RCC 7860 (cell line): ENCODE data around the gene KCNN3.

Source experiments
- DNase-seq: peaks from one replicate; pipeline ENCODE4 v3.0.0-alpha.2; 2015; ENCODE audit warnings: low spot score
- FAIRE-seq: peaks from 2 replicates; lab custom pipeline; 2012; peaks lifted over from hg19 to GRCh38; lab: Jason Lieb, UNC

The KCNN3 gene

DNA sequence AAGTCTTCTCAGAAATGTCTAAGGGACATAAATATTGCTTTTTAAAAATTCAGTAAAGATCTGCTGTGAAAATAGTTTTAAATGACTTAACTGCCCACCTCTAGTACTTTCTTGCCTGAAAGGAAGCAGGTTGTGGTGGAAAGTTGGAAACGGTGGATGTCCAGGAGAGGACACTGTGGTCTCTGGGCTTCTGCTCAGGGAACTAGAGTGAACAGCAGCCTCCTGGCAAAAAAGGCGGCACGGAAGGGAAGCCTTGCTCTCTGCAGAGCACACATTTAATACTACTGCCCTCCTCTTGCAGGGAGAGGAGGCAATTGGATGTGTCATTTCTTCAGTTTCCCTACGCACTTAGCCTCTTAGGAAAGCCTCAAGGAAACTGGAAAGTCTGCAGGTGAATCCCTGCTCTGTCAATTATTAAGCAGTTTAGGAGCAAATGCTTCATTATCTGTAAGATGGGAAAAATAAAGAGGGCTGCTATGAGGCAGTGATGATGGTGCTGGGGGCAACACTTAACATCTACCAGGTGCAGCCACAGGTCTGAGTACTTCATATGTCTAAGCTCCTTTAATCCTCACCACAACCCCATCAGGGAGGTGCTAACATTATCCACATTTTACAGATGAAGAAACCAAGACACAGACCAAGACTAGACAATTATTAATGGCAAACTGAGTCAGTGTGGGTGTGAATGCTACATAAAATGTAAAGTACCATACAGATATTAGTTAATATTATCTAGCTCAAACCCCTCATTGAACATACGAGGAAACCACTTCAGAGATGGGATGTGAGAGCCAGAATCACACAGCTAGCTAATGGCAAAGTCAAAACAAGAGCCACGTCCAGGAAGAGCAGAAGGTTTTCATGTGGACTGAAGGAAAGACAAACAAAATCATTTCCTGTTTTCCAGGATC lies 153.2 kb downstream of the KCNN3 start:
- DNase-seq (no peak), FAIRE-seq (no peak)

DNA sequence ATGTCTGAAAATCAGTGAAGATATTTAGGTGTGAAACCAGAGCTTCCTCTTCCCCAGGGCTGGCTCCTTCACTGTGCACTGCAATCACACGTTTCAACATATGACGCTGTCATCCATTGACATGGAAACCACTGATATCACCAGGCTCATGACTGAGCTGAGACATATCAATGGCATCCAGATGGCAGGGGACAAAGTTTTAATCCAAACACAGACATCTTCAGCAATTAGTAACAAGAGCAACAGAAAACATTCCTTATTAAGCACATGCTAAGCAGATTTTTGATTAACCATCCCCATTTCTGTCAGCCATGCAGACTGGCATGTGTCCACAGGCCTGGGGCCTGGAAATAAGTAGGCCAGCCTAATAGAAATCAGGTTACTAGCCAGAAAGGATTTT lies 154.1 kb downstream of the KCNN3 start:
- no peak for FAIRE-seq
- DNase-seq, result no peak

DNA sequence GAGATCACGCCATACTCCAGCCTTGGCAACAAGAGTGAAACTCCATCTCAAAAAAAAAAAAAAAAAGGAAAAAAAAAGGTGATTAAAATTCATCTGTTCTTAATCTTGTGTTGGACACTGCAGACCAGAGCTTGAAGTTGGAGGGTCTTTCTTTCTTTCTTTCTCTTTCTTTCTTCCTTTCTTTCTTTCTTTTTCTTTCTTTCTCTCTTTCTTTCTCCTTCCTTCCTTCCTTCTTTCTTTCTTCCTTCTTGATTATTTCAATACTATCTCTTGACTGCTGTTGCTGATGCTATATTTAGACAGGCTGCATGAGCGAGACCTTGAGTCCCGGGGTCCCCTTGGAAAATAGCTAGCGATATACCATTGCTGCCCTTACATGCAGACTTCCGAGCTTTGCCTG lies 154.7 kb downstream of the KCNN3 start:
- FAIRE-seq (no peak), DNase-seq (no peak)

DNA sequence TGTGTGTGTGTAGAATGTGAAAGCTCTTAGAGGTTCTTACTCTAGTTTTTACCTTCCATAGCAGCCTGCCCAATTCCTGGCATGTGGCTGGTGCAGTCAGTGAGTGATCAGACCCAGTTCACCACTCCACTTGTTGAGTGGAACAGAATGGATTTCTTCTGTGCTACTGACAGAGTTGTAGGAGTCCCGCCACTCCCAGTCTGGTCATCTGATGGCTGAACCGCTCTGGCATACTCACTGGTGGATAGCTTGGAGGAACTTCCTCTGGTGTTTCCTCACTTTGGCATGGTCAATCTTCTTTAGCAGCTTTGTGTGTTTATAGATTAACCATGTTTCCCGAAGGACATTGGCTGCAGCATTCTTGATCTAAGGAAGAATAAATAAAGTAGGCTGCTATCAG lies 155.4 kb downstream of the KCNN3 start:
- FAIRE-seq, result no peak
- DNase-seq, result no peak

DNA sequence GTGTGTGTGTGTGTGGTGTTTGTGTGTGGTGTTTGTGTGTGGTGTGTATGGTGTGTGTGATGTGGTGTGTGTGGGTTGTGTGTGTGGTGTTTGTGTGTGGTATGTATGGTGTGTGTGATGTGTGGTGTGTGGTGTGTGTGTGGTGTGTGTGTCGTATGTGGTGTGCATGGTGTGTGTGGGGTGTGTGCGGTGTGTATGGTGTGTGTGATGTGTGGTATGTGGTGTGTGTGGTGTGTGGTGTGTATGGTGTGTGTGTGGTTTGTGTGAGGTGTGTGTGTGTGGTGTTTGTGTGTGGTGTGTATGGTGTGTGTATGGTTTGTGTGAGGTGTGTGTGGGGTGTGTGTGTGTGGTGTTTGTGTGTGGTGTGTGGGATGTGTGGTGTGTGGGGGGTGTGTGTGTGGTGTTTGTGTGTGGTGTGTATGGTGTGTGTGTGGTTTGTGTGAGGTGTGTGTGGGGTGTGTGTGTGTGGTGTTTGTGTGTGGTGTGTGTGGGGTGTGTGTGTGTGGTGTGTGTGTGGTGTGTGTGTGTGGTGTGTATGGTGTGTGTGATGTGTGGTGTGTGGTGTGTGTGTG lies 155.9 kb downstream of the KCNN3 start:
- no peak for FAIRE-seq
- DNase-seq, result no peak

DNA sequence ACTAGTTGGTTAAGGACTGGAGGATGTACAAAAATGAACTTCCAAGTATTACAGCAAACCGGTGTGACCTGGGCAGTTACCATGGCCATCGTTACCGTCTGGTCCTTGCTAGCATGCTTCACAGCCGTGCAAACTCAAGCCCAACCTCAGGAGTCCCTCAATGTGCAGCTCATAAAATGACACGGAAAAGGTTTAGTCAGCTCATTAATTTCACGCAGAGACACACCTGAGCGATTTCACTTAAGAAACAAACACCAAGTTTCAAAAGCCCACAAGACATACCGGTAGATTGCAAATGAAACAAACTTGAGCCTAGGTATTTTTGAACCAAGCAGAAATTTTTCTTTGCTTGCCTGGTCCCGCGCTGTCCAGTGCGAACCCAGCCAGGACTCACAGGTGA lies 157.1 kb downstream of the KCNN3 start:
- no peak for DNase-seq
- no peak for FAIRE-seq

DNA sequence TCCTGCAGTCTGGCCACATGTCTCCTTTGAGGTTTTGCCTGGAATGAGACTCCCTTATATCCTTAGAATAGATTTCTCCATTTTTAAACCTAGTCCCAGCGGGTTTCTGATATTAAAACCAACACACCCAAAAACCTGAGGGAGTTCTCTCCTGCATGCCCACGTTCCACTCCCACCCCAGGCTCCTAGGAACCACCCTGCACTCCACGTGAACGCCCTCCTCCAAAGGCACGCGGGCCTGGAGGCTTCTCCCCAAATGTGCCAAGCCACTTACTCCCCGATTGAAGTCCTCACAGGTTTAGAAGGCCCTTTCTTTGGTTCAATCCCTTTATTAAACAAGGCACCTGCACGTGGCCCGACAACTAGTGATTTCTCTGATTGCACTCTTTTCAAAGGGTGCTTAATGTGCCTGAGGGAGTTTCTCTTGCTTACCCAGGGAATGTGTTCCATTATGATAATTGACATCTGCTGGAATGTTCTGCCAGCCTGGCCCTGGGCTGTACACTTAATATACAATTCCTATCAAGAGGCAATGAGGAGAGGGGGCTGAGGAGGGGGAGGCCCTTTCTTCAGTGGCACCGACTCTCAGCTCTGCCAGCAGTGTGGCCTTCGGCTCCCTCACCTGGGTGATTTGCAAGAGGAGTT lies 157.8 kb downstream of the KCNN3 start:
- no peak for DNase-seq
- FAIRE-seq, result no peak

DNA sequence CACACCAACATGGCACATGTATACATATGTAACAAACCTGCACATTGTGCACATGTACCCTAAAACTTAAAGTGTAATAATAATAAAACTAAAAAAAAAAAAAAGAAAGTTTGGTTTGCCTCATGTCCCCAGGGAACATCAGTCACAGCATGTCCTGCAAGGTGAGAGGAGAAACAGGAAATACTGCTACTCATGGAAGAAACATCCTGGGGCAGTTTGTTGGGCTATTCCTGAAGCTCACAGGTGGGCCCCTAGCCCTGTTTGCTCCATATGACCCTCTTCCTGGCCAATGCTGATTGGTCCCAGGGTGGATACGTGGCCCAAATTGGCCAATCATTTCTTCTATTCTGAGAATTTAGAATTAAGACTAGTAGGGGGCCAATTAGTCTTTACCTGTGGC lies 158.7 kb downstream of the KCNN3 start:
- DNase-seq (no peak), FAIRE-seq (no peak)

GRCh38 chr1:154710106-154710505 lies 160.0 kb downstream of the KCNN3 start:
- no peak for FAIRE-seq
- DNase-seq, result no peak

DNA sequence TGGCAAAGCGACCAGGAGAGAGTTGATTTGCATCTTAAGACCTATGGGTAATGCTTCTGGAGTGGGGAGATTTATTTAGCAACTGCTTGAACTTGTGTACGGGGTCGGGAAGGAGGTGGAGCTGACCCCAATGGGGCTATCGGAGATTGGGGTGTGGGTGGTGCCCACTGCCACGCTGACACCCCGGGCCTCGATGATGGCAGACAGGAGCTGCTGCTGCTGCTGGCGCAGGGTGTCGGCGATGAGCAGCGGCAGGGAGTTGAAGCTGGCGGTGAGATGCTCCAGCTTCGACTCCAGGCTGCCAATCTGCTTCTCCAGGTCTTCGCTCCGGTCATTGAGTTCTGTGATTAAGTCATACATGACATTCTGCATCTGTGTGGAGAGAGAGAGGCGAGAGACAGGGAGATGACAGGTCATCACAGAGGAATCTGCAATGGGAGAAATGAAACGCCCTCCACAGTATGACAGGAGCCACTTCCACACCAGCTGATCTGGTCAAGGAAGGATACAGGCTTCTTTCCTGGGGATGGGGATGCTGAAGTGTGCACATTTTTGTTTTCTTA lies 162.1 kb downstream of the KCNN3 start:
- DNase-seq (no peak), FAIRE-seq (no peak)

- FAIRE-seq (no peak), DNase-seq (no peak)
Measured at GRCh38 chr1:154706851-154707250, 163.2 kb downstream of the KCNN3 start.

- no peak for FAIRE-seq
- DNase-seq, result no peak
Measured at GRCh38 chr1:154705544-154705943, 164.5 kb downstream of the KCNN3 start.

GRCh38 chr1:154703170-154703569 lies 166.9 kb downstream of the KCNN3 start:
- DNase-seq (no peak), FAIRE-seq (no peak)

GRCh38 chr1:154698320-154699096 lies 171.6 kb downstream of the KCNN3 start:
- DNase-seq, result no peak
- no peak for FAIRE-seq

- FAIRE-seq (no peak), DNase-seq (peak; percentile 24)
Measured at GRCh38 chr1:154697710-154698109, 172.4 kb downstream of the KCNN3 start.

- FAIRE-seq (no peak), DNase-seq (no peak)
Measured at GRCh38 chr1:154696456-154696855, 173.6 kb downstream of the KCNN3 start.

GRCh38 chr1:154695985-154696384 lies 174.1 kb downstream of the KCNN3 start:
- DNase-seq (no peak), FAIRE-seq (no peak)

DNA sequence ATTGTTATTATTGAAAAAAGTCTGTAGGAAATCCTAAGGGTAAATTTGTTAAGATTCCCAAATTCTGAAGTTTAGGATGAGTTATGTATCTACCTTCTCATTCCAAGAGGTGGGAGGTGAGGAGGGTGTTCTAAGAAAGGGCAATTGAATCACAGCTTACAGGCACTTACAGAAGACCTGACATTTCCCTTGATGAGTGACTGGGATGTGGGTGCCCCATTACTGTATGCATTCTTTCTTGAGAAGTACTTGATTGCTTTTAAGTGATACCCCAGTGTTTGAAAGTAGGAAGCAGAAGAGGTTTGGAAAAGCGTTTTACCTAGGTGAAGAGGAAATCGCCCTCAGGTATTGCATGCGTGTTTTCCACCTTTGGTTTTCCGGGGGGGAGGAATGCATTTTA lies 175.1 kb downstream of the KCNN3 start:
- FAIRE-seq (no peak), DNase-seq (no peak)

DNA sequence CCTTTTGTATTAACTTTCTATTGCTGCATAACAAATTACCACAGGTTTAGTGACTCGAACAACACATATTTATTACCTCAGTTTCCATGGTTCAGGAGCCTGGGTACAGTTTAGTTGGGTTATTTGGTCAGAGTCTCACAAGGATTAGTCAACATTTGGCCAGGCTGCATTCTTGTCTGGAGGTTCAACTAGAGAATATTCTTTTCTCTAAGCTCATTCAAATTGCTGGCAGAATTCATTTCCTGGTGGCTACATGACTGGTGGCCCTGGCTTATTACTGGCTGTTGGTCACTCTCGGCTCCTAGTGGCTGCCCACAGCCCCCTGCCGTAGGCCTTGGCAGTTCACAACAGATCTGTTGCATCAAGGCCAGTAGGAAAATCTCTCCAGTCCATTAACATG lies 181.0 kb downstream of the KCNN3 start:
- FAIRE-seq, result peak; percentile 27
- DNase-seq, result peak; percentile 74

GRCh38 chr1:154686507-154686906 lies 183.6 kb downstream of the KCNN3 start:
- FAIRE-seq (no peak), DNase-seq (no peak)

DNA sequence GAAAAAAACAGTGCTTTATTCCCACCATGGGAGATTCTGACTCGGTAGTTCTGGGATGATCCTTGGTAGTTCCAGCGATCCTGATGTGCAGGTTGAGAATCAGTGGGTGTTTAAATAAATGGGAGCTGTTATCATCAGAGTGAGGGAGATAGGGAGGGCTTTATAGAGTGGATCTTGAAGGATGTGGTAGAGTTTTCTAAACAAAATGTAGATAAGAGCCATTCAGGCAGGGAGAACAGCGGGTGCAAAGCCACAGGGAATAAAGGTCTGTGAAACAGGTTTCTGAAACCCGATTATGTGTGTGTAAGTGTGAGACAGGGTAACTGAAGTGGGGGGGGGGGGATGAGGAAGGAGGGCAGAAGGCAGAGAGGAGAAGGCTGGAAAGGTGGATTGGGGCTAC lies 186.3 kb downstream of the KCNN3 start:
- FAIRE-seq, result no peak
- no peak for DNase-seq
